Chondrocyte (in vitro differentiated cells): ENCODE data around the gene STAT3. TPM values are rescaled to one million over a fixed set of nuclear protein-coding genes. Genes with fewer than 3 reads are reported as not detected.
"Not testable (repeated sequence)": the region's sequence is repeated elsewhere in the genome, so short reads cannot be mapped to it uniquely, and the experiment has no call there.

Experiments used
- DNase-seq: peaks from one replicate; pipeline ENCODE4 v3.0.0; 2021; ENCODE audit warnings: mixed read lengths, low spot score
- H3K27ac Mint-ChIP-seq: one replicate; pipeline ENCODE4 v1.8.0; 2021; ENCODE audit warnings: mild to moderate bottlenecking, moderate library complexity, mixed read lengths; ENCODE audit not compliant: unreplicated experiment
- H3K27me3 Mint-ChIP-seq: 2 replicates; pipeline ENCODE4 v1.8.0; 2021; ENCODE audit warnings: low read depth, mixed read lengths
- H3K36me3 Mint-ChIP-seq: 2 replicates; pipeline ENCODE4 v1.8.0; 2021; ENCODE audit warnings: low read depth, mixed read lengths
- H3K4me1 Mint-ChIP-seq: 2 replicates; pipeline ENCODE4 v1.8.0; 2021; ENCODE audit warnings: low read depth, mild to moderate bottlenecking, mixed read lengths
- H3K4me3 Mint-ChIP-seq: one replicate; pipeline ENCODE4 v1.8.0; 2021; ENCODE audit warnings: mild to moderate bottlenecking, moderate library complexity, mixed read lengths; ENCODE audit not compliant: unreplicated experiment
- H3K9me3 Mint-ChIP-seq: 2 replicates; pipeline ENCODE4 v1.8.0; 2021; ENCODE audit warnings: low read depth, mixed read lengths
- total RNA-seq: library from RNA; stranded (reverse); gene quantifications from 3 replicates; pipeline ENCODE4 v1.2.1, GENCODE V29; 2021
- TF ChIP-seq, protein P1 (sequence below): fragments of 200-600 bp; sonication (generic); IDR thresholded peaks from 2 replicates; pipeline ENCODE4 v1.5.0; 2021; ENCODE audit warnings: antibody characterized with exemption, mild to moderate bottlenecking, moderate library complexity

Gene STAT3
- total RNA-seq, 1 donor from 2014 or later: 164 TPM

DNA sequence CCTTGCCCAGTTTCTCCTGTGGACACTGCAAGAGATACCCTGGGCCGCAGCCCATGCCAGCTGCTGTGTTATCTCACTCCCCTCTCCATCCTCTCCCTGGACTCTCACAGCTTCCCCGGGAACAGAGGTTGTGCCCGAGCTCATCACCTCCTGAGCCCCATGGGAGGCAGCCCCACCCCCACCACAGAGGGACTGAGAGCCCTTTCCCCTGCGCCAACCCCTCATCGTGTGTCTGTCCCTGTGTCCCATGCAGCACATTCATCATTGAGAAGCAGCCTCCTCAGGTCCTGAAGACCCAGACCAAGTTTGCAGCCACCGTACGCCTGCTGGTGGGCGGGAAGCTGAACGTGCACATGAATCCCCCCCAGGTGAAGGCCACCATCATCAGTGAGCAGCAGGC lies 87.2 kb downstream of the STAT3 start:
- peaks cover 32% of the 10 kb centered on the region for H3K36me3 Mint-ChIP-seq
- H3K27ac Mint-ChIP-seq: no peak overlapping the region

DNA sequence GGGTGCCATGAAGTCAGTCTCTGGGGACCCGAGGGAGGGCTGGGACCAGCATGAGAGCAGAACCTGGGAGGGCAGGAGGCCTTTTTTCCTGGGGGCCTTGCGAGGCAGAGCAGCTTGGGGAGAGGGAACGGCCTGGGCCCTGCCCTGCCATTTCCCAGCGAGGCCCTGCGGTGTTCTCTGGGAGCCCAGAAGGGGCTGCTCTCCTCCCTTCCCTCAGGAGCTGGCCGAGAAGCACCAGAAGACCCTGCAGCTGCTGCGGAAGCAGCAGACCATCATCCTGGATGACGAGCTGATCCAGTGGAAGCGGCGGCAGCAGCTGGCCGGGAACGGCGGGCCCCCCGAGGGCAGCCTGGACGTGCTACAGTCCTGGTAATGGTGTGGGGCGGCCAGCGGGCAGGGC lies 88.3 kb downstream of the STAT3 start:
- H3K4me1 Mint-ChIP-seq, H3K9me3 Mint-ChIP-seq, H3K27me3 Mint-ChIP-seq, H3K27ac Mint-ChIP-seq, H3K4me3 Mint-ChIP-seq, DNase-seq: not testable (repeated sequence)
- H3K36me3 Mint-ChIP-seq: peaks cover 37% of the 10 kb centered on the region

More for the DNA sequence above, 87.2 kb downstream of the STAT3 start:
- Mint-ChIP-seq H3K27me3 (no peaks in the 10 kb centered on the region), H3K4me1 (no peaks in the 10 kb centered on the region), H3K4me3 (no peak overlapping the region), H3K9me3 (no peaks in the 10 kb centered on the region)
- DNase-seq: no peak
- TF ChIP-seq, protein P1, sequence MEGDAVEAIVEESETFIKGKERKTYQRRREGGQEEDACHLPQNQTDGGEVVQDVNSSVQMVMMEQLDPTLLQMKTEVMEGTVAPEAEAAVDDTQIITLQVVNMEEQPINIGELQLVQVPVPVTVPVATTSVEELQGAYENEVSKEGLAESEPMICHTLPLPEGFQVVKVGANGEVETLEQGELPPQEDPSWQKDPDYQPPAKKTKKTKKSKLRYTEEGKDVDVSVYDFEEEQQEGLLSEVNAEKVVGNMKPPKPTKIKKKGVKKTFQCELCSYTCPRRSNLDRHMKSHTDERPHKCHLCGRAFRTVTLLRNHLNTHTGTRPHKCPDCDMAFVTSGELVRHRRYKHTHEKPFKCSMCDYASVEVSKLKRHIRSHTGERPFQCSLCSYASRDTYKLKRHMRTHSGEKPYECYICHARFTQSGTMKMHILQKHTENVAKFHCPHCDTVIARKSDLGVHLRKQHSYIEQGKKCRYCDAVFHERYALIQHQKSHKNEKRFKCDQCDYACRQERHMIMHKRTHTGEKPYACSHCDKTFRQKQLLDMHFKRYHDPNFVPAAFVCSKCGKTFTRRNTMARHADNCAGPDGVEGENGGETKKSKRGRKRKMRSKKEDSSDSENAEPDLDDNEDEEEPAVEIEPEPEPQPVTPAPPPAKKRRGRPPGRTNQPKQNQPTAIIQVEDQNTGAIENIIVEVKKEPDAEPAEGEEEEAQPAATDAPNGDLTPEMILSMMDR: no peak

DNA sequence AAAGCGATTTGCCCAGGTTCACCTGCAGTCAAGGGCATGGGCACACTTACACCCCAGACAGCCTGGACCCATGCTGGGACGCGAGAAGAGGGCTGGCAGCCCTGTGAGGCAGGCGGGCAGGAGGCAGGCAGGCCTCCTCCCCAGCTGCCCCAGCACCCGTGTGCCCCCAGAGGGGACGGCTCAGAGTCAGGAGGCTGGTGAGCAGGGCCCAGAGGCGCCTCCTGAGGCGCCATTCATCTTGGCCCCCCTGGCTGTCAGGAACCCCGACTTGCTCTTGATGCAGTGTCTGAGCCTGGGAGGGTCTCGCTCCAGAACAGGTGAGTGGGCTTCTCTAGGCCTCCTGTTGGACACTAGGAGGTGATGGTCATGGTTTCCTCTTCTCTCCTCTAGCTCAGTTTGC lies 88.9 kb downstream of the STAT3 start:
- H3K36me3 Mint-ChIP-seq: peaks cover 34% of the 10 kb centered on the region
- H3K27ac Mint-ChIP-seq, H3K27me3 Mint-ChIP-seq, H3K4me3 Mint-ChIP-seq, DNase-seq, H3K4me1 Mint-ChIP-seq, H3K9me3 Mint-ChIP-seq: not testable (repeated sequence)

DNA sequence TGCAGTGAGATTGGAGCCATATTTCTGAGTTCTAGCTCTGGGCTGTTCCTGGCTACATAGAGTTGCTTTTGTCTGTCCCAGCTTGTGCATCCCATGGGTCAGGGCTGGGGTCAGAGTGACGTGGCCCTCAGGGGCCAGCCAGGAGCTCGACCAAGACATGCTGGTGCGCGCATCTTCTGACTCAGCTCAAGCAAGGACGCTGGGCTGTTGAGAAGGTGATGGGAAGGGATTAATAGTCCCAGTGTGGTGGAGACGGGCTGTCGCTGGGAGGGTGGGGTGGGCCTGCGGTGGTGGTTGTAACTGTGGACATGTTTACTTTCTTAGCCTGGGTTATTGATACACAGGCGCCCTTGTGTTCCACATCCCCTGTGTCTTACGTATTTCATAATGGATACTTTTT lies 90.5 kb downstream of the STAT3 start:
- H3K4me3 Mint-ChIP-seq, H3K27ac Mint-ChIP-seq, H3K27me3 Mint-ChIP-seq, H3K9me3 Mint-ChIP-seq, DNase-seq, H3K4me1 Mint-ChIP-seq: not testable (repeated sequence)
- peaks cover 33% of the 10 kb centered on the region for H3K36me3 Mint-ChIP-seq

DNA sequence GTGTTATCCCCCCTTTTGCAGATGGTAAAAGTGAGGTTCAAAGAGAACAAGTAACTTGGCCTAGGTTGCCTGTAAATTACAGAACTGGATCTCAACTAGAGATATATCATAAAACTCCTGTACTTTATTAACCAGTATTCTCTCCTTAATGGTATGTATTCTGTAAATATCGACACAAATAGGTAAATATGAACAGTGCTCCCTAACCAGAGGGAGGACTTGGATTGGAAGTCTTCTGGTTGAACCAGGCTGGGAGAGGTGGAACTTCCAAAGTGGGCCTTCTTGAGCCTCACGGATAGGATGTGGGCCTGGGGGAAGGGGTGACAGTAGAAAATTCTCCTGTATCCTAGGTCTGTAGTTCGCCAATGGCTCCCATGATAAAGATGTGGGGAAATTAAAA lies 92.2 kb downstream of the STAT3 start:
- Mint-ChIP-seq H3K9me3 (no peaks in the 10 kb centered on the region), H3K27ac (no peak overlapping the region), H3K27me3 (no peaks in the 10 kb centered on the region), H3K4me3 (no peak overlapping the region), H3K4me1 (peaks cover 16% of the 10 kb centered on the region), H3K36me3 (peaks cover 19% of the 10 kb centered on the region)
- TF ChIP-seq, protein P1: no peak
- peak; percentile 3 for DNase-seq

DNA sequence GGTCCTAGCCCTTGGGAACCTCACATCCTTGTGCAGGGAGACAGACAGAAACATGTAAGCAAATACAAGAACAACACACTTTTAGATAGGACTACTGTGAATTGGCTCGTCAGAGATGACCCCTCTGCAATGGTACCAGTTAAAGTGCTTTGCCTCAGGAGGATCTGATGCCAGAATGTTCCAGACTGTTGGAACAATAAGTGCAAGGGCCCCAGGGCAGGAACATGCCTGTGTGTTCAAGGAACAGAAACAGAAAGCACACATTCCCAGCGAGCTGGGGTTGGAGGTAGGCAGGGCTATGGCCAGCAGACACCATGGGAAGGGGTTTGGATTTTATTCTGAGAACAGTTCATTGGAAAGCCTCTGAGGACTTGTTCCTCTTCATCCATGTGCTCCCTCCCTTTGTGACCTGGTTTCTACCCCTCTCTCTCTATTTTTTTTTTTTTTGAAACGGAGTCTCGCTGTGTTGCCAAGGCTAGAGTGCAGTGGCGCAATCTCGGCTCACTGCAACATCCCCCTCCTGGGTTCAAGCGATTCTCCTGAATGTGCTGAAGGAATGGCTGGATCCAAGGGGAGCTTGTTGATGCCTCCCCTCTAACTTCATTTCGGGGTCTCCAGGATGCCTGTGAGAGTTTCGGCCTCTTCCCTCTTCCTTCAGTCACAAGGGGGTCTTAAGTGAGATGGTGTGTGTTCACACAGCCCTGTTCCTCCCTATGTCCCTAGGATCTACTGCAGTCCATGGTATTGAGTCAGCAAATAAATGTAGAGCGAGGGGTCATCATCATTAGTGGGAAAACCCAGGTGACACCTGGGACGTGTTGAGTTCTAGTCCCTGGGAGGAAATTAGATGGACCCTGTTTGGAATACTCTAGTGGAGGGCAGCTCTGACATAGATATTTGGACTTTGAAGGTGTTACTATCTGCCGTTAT lies 93.5 kb downstream of the STAT3 start:
- Mint-ChIP-seq H3K4me3 (no peak overlapping the region), H3K4me1 (peaks cover 24% of the 10 kb centered on the region), H3K9me3 (no peaks in the 10 kb centered on the region), H3K27me3 (no peaks in the 10 kb centered on the region), H3K27ac (no peak overlapping the region), H3K36me3 (peaks cover 17% of the 10 kb centered on the region)
- TF ChIP-seq, protein P1: no peak
- peak; percentile 37 for DNase-seq

DNA sequence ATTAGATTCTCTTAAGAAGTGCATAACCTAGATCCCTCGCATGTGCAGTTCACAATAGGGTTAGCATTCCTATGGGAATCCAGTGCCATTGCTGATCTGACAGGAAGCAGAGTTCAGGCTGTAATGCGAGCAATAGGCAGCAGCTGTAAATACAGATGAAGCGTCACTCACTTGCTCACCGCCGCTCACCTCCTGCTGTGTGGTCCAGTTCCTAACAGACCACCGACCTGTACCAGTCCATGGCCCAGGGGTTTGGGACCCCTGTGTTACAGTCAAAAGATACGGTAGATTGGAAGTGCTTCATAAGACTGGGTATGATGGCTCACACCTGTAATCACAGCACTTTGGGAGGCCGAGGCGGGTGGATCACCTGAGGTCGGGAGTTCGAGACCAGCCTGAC lies 97.1 kb downstream of the STAT3 start:
- Mint-ChIP-seq H3K27me3 (no peaks in the 10 kb centered on the region), H3K36me3 (peaks cover 11% of the 10 kb centered on the region), H3K27ac (peak overlapping the region; percentile 77), H3K4me1 (peaks cover 41% of the 10 kb centered on the region), H3K9me3 (no peaks in the 10 kb centered on the region), H3K4me3 (no peak overlapping the region)
- TF ChIP-seq, protein P1: no peak
- peak; percentile 54 for DNase-seq
